Activated T-helper 1 cell treated with anti-CD3 and anti-CD28 coated beads, Interleukin-12 subunit alpha, Interleukin-12 subunit beta, Interleukin-2, Interleukin-4 antibody, amounts not matched to agents 30 ng/mL and 10 ng/mL and 1 ng/mL, durations not matched to agents 14 hours and 24 hours and 36 hours (primary cell): ENCODE data around the gene UBE2O. TPM values are rescaled to one million over a fixed set of nuclear protein-coding genes. Genes with fewer than 3 reads are reported as not detected.

ENCODE experiments used
- DNase-seq: peaks from one replicate; pipeline ENCODE4 v3.0.0; 2021; ENCODE audit warnings: low spot score
- H3K27ac Mint-ChIP-seq: one replicate; pipeline ENCODE4 v1.8.0; 2021; ENCODE audit warnings: mild to moderate bottlenecking, mixed read lengths
- H3K27me3 Mint-ChIP-seq: one replicate; pipeline ENCODE4 v1.8.0; 2022; ENCODE audit warnings: mild to moderate bottlenecking, moderate library complexity, mixed read lengths; ENCODE audit not compliant: insufficient read depth
- H3K36me3 Mint-ChIP-seq: one replicate; pipeline ENCODE4 v1.8.0; 2021; ENCODE audit warnings: low read depth, mixed read lengths
- H3K4me1 Mint-ChIP-seq: one replicate; pipeline ENCODE4 v1.8.0; 2021; ENCODE audit warnings: low read depth, mixed read lengths
- H3K4me3 Mint-ChIP-seq: one replicate; pipeline ENCODE4 v1.8.0; 2021; ENCODE audit warnings: mild to moderate bottlenecking, moderate library complexity, mixed read lengths
- H3K9me3 Mint-ChIP-seq: one replicate; pipeline ENCODE4 v1.8.0; 2021; ENCODE audit warnings: mixed read lengths
- intact Hi-C: fragments of 100-400 bp; cut with micrococcal nuclease; formaldehyde crosslinking; loops from one replicate; pipeline ENCODE4 v1.15.1; 2024
- total RNA-seq: library from RNA; stranded (reverse); gene quantifications from 2 replicates; pipeline ENCODE4 v1.2.3, GENCODE V29; 2022

The UBE2O gene
- total RNA-seq, 1 donor from 2014 or later = 45.1 TPM

DNA sequence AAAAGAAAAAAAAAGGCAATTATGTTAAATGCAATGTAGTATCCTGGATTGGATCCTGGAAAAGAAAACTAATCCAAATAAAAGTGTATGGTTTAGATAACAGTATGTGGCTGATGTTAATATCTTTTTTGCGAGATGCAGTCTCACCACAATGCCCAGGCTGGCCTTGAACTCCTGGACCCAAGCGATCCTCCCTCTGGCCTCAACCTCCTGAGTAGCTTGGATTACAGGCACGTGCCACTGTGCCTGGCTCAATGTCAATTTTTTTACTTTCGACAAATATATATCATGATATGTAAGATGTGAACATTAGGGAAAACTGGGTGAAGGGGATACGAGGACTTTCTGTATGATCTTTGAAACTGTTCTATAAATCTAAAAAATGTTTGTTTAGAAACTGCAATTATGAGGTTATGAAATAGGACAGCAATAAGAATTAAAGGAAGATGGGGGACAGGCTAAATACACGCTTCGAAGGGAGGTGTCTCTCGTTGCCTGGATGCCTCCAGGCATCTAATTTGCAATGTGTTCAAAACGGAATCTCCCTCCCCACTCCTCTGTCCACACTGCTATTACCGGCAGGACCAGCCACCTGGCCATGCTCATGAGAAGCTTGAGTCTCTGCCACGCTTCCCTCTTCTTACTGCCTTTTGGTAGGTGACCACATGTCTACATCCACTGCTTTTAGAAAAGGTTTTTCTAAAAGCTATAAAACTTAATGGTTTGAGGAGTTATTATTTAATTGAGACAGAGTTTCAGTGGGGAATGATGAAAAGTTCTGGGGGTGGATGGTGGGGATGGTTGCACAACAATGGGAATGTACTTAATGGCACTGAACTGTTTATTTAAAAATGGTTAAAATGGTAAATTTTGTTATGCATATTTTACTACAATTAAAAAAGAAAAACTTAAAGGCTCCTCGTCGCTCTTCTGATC is 15.2 kb downstream of the UBE2O start:
- DNase-seq = no peak
- H3K9me3 Mint-ChIP-seq = no peaks in the 10 kb centered on the region
- intact Hi-C loops = no loop called here
- no peaks in the 10 kb centered on the region for H3K27me3 Mint-ChIP-seq
- no peak overlapping the region for H3K4me3 Mint-ChIP-seq
- H3K36me3 Mint-ChIP-seq = peaks cover 5% of the 10 kb centered on the region
- H3K27ac Mint-ChIP-seq = no peak overlapping the region
- peaks cover 23% of the 10 kb centered on the region for H3K4me1 Mint-ChIP-seq

DNA sequence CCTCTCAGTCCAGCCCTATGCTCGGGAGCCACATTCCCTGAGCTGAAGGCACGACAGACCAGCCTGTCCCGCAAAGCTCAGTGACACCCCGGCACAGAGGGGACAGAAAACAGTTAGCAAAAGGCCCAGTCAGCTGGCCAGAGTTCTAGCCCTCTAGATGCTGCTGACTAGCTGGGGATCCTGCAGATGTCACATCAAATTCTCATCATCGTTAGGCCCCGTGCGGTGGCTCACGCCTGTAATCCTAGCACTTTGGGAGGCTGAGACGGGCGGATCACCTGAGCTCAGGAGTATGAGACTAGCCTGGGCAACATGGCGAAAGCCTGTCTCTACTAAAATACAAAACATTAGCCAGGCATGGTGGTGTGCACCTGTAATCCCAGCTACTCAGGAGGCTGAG is 17.2 kb downstream of the UBE2O start:
- no peaks in the 10 kb centered on the region for H3K9me3 Mint-ChIP-seq
- H3K4me3 Mint-ChIP-seq = no peak overlapping the region
- H3K36me3 Mint-ChIP-seq = peaks cover 5% of the 10 kb centered on the region
- peaks cover 9% of the 10 kb centered on the region for H3K4me1 Mint-ChIP-seq
- no peaks in the 10 kb centered on the region for H3K27me3 Mint-ChIP-seq
- H3K27ac Mint-ChIP-seq = no peak overlapping the region
- DNase-seq = no peak
- intact Hi-C loops = no loop called here

DNA sequence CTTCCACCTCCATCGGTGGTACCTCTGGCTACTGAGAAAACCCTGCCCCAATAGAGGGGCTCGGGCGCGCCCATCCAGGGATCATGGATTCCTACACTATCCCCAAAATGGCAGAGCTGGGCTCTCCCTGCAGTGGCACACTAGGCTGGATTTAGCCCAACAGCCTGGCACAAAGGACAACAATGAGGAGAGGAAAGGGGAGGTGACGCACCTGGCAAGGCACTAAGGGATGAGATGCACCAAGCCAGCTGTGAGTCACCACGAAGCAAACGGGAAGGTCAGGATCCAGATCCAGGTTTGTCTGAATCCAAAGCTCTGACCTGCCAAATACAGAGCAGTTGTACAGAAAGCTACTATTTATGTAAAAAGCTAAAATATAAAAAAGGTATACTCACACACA is 18.1 kb downstream of the UBE2O start:
- Mint-ChIP-seq H3K27me3 (no peaks in the 10 kb centered on the region), H3K9me3 (no peaks in the 10 kb centered on the region), H3K27ac (no peak overlapping the region), H3K36me3 (peaks cover 7% of the 10 kb centered on the region), H3K4me3 (no peak overlapping the region), H3K4me1 (peaks cover 8% of the 10 kb centered on the region)
- intact Hi-C loops = no loop called here
- DNase-seq = no peak

DNA sequence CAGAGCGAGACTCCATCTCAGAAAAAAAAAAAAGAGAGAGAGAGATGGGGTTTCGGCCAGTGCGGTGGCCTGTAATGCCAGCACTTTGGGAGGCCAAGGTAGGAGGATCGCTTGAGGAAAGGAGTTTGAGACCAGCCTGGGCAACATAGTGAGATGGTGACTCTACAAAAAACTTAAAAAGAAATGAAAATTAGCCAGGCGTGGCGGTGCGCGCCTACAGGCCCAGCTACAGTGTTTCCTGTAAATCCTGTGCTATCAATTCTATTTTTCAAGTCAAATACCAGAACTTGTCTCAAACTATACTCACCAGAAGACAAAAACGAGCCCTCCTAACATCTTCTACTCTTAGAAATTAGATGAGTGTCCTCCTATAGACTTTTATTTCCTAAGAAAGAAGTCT is 19.3 kb downstream of the UBE2O start:
- no peak overlapping the region for H3K4me3 Mint-ChIP-seq
- no peak overlapping the region for H3K27ac Mint-ChIP-seq
- H3K27me3 Mint-ChIP-seq = no peaks in the 10 kb centered on the region
- intact Hi-C loops = no loop called here
- H3K36me3 Mint-ChIP-seq = peaks cover 7% of the 10 kb centered on the region
- DNase-seq = no peak
- H3K4me1 Mint-ChIP-seq = peaks cover 4% of the 10 kb centered on the region
- no peaks in the 10 kb centered on the region for H3K9me3 Mint-ChIP-seq

GRCh38 chr17:76432712-76433336 is 20.1 kb downstream of the UBE2O start:
- intact Hi-C loops = no loop called here
- DNase-seq = no peak
- H3K4me1 Mint-ChIP-seq = peaks cover 12% of the 10 kb centered on the region
- H3K27ac Mint-ChIP-seq = no peak overlapping the region
- H3K4me3 Mint-ChIP-seq = no peak overlapping the region
- no peaks in the 10 kb centered on the region for H3K27me3 Mint-ChIP-seq
- peaks cover 5% of the 10 kb centered on the region for H3K36me3 Mint-ChIP-seq
- no peaks in the 10 kb centered on the region for H3K9me3 Mint-ChIP-seq

DNA sequence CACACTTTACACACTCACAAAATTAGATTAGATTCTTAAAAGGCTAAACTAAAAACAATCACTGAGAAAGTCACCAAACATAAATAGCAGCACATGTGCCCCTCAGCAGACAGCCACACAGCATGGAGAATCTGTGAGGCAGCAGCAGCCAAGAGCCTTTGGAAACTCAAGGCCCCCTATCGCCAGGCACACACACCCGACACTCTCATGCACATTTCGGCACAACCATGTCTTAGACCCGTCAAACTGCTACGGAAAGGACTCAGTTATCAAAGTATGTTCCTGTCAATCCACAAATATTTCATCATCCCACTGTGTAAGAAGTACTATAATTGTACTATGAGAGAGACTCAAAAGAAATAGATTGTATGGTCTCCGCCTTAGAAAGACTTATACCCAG is 20.9 kb downstream of the UBE2O start:
- DNase-seq = no peak

DNA sequence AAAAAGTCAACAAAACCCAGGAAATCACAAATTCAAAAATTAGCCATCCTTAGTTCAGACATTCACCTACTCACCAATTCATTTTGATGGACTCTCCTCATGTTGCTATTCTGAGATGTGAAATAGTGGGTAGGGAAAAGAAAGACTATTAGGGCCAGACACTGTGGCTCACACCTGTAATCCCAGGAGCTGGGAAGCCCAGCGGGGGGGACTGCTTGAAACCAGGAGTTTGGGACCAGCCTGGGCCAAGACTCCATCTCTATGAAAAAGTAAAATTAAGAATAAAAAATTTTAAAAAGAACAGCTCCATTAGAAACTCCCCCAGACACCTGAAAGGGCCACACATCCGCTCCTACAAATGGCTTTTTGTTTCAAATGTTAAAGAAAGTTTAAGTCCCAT is 21.4 kb downstream of the UBE2O start:
- DNase-seq = no peak
- no peaks in the 10 kb centered on the region for H3K27me3 Mint-ChIP-seq

More for the DNA sequence above, 20.9 kb downstream of the UBE2O start:
- H3K4me1 Mint-ChIP-seq = peaks cover 13% of the 10 kb centered on the region
- no peaks in the 10 kb centered on the region for H3K27me3 Mint-ChIP-seq
- intact Hi-C loops = no loop called here
- H3K27ac Mint-ChIP-seq = no peak overlapping the region
- peaks cover 2% of the 10 kb centered on the region for H3K36me3 Mint-ChIP-seq
- H3K4me3 Mint-ChIP-seq = no peak overlapping the region
- H3K9me3 Mint-ChIP-seq = no peaks in the 10 kb centered on the region

GRCh38 chr17:76428511-76428910 is 24.4 kb downstream of the UBE2O start:
- peaks cover 4% of the 10 kb centered on the region for H3K36me3 Mint-ChIP-seq
- no peak overlapping the region for H3K4me3 Mint-ChIP-seq
- no peaks in the 10 kb centered on the region for H3K27me3 Mint-ChIP-seq
- intact Hi-C loops = no loop called here
- no peak overlapping the region for H3K27ac Mint-ChIP-seq
- H3K4me1 Mint-ChIP-seq = peaks cover 20% of the 10 kb centered on the region
- no peak for DNase-seq
- H3K9me3 Mint-ChIP-seq = no peaks in the 10 kb centered on the region

More for the DNA sequence above, 21.4 kb downstream of the UBE2O start:
- H3K27ac Mint-ChIP-seq = no peak overlapping the region
- peaks cover 18% of the 10 kb centered on the region for H3K4me1 Mint-ChIP-seq
- H3K9me3 Mint-ChIP-seq = no peaks in the 10 kb centered on the region
- intact Hi-C loops = no loop called here
- no peak overlapping the region for H3K4me3 Mint-ChIP-seq
- H3K36me3 Mint-ChIP-seq = peaks cover 2% of the 10 kb centered on the region

DNA sequence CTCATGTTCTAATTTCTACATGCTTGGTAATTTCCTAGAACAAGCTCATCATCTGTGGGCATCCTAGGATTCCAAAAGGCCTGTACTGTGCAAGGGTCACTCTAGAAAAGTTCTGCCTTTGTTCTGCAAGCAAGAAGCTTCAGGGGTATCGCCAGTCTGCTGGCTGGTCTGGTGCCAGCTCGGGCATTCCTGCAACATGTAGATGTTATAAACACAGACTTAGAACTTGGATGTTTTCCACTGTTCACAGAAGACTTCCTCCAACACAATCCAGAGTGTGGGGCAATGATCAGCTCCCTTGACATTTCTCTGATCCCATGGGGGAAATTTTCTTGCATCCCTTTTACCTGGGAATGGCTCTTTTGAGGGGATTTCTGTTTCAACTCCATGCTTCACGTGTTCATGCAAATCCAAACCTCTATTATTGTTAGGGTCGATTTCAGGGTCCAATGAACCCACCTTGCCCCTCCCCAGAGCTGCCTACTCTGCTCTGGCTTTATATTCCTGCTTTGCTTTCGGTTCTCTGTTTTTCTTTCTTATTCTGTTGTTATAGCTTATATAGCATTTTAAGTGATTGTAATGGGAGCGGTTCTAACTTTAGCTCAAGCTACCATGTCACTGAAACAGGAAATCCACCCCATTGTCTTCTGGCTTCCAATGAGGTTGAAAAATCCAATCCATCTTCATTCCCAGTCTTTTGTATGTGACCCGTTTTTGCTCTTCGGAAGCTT is 25.3 kb downstream of the UBE2O start:
- Mint-ChIP-seq H3K27me3 (no peaks in the 10 kb centered on the region), H3K27ac (no peak overlapping the region), H3K4me1 (peaks cover 20% of the 10 kb centered on the region), H3K4me3 (no peak overlapping the region), H3K9me3 (no peaks in the 10 kb centered on the region), H3K36me3 (peaks cover 7% of the 10 kb centered on the region)
- intact Hi-C loops = no loop called here
- no peak for DNase-seq

GRCh38 chr17:76426853-76427252 is 26.1 kb downstream of the UBE2O start:
- Mint-ChIP-seq H3K27ac (no peak overlapping the region), H3K4me3 (no peak overlapping the region), H3K27me3 (no peaks in the 10 kb centered on the region), H3K4me1 (peaks cover 16% of the 10 kb centered on the region), H3K36me3 (peaks cover 7% of the 10 kb centered on the region), H3K9me3 (no peaks in the 10 kb centered on the region)
- intact Hi-C loops = no loop called here
- DNase-seq = no peak

DNA sequence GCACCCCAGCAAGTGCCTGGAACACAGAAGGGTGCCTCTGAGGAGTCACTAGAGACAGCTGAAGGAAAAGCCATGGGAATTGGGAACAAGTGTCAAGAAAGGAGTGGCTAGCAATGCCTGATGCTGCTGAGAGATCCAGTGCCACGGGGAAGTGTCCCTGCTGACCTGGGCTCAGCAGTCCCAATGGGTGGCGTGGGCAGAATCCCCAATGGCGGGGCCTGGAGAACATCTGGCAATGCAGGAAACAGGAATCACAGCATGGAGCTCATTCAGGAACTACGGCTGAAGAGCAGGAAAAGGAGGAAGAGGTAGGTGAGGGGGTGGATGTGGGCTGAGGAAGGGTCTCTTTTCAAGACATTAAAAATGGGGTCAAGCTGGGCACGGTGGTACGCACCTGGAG is 30.1 kb downstream of the UBE2O start:
- no peak overlapping the region for H3K4me3 Mint-ChIP-seq
- peaks cover 5% of the 10 kb centered on the region for H3K36me3 Mint-ChIP-seq
- H3K9me3 Mint-ChIP-seq = no peaks in the 10 kb centered on the region
- no peak overlapping the region for H3K27ac Mint-ChIP-seq
- DNase-seq = no peak
- peaks cover 15% of the 10 kb centered on the region for H3K4me1 Mint-ChIP-seq
- intact Hi-C loops = no loop called here
- H3K27me3 Mint-ChIP-seq = no peaks in the 10 kb centered on the region

DNA sequence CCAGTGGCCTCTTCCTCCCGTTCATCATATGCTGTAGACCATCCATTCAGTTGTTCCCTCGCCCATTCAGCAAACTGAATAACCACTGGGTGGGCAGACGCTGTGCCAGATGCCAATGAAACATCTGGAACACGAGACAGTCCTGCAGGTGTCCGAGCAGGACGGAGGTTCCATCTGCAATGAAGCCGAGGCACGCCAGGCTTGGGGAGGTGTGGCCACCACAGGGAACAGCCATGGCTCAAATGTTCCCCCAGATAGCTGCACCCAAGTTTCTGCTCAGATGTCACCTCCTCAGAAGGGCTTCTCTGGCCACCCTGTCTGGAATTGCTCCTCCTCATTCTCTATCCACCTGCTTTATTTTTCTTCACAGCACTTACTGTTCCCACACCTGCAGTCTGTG is 30.5 kb downstream of the UBE2O start:
- Mint-ChIP-seq H3K4me3 (no peak overlapping the region), H3K27me3 (no peaks in the 10 kb centered on the region), H3K36me3 (peaks cover 8% of the 10 kb centered on the region), H3K4me1 (peaks cover 19% of the 10 kb centered on the region), H3K9me3 (no peaks in the 10 kb centered on the region), H3K27ac (no peak overlapping the region)
- no peak for DNase-seq
- intact Hi-C loops = no loop called here

DNA sequence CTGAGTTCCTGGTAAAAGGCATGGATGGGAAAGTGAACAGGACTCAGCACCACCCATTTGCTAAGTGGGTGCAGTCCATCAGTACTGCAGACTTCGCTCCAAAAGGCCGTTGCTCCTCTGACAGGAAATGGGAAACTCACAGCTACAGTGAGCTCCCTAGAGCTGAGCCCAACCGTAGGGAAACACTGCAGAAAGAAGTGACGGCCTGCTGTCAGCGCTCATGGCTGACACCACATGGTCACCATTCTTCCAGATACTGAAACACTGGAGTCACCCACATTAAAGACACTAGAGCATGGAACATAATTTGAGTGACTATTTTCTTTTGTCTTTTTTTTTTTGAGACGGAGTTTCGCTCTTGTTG is 31.9 kb downstream of the UBE2O start:
- Mint-ChIP-seq H3K27me3 (no peaks in the 10 kb centered on the region), H3K9me3 (no peaks in the 10 kb centered on the region), H3K4me1 (peaks cover 12% of the 10 kb centered on the region), H3K36me3 (peaks cover 8% of the 10 kb centered on the region), H3K4me3 (no peak overlapping the region), H3K27ac (no peak overlapping the region)
- intact Hi-C loops = no loop called here
- no peak for DNase-seq
